Activated CD8-positive, alpha-beta memory T cell treated with anti-CD3 and anti-CD28 coated beads, Interleukin-2, amount 50 U/mL, for 4 hours (primary cell): ENCODE data around the gene ABCG1.
"Not testable (repeated sequence)": the region's sequence is repeated elsewhere in the genome, so short reads cannot be mapped to it uniquely, and the experiment has no call there.

Experiments
- DNase-seq: peaks from one replicate; pipeline ENCODE4 v3.0.0-alpha.2; 2020

Gene ABCG1

DNA sequence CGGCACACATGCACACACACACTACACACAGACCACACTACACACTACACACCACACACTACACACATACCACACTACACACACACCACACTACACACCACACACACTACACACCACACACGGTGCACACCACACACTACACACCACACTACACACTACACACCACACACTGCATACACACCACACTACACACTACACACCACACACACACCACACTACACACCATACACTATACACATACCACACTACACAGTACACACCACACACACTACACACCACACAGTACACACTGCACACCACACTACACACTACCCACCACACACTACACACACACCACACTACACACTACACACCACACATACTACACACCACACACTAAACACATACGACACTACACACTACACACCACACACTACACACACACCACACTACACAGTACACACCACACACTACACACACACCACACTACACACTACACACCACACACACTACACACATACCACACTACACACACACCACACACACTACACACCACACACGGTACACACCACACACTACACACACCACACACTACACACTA is 73.7 kb downstream of the ABCG1 start:
- DNase-seq = not testable (repeated sequence)

DNA sequence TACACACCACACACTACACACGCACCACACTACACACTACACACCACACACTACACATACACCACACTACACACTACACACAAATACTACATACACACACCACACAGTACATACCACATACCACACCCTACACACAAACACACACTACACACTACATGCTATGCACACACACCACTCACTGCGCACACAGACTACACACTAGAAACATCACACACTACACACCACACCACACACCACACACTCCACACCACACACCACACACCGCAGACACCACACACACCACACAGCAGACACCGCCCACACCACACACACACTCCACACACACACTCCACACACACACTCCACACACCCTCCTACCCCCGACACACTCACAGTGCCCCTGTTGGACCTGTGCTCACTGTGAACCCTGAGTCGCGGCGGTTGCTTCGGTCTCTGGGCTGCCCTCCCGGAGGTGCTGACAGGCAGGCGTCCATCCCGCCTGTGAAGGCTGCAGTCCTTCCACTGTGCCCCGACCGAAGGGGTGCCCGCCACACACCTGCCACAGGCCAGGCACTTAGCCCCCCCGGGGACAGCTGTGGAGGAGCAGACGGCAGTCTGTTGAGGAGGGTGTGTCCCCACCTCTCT is 74.8 kb downstream of the ABCG1 start:
- DNase-seq = no peak

DNA sequence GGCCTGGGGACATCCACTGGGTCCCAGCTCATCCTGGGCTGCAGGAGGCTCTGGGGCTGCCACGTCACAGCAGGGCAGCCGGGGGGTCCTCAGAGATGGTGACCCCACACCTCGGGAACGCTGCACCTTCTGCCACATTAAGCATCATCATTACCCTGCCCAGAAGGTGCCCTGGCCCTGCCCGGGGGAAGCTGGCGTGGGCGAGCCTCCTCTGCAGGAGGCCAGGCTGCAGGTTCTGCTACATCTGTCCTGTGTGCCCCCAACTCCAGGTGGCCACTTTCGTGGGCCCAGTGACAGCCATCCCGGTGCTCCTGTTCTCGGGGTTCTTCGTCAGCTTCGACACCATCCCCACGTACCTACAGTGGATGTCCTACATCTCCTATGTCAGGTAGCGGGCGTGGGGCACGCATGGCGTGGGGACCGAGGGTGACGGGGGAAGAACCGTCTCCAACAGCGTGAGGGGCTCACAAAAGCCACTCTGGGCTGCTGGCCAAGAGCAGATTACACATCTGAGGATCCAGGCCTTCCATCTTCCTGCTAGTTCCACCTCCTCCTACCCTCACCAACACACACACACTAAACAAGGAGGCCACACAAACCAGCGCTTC is 75.4 kb downstream of the ABCG1 start:
- no peak for DNase-seq

DNA sequence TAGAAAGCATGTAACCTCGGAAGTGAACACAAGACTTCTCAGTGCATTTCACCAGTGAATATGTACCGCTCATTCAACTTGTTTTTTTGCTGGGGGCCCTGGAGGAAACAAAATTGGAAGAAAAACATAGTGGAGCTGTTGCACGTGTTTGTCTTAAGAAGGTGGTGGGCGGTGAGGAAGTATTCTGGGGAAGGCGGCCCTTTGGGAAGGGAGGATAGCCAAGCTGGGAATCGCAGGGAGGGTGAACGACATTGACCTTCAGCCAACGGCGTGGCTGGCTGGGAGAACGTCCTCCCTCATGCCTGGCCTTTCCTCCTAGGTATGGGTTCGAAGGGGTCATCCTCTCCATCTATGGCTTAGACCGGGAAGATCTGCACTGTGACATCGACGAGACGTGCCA is 76.9 kb downstream of the ABCG1 start:
- no peak for DNase-seq

DNA sequence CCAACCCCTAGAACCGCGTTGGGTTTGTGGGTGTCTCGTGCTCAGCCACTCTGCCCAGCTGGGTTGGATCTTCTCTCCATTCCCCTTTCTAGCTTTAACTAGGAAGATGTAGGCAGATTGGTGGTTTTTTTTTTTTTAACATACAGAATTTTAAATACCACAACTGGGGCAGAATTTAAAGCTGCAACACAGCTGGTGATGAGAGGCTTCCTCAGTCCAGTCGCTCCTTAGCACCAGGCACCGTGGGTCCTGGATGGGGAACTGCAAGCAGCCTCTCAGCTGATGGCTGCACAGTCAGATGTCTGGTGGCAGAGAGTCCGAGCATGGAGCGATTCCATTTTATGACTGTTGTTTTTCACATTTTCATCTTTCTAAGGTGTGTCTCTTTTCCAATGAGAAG is 77.6 kb downstream of the ABCG1 start:
- DNase-seq = no peak

DNA sequence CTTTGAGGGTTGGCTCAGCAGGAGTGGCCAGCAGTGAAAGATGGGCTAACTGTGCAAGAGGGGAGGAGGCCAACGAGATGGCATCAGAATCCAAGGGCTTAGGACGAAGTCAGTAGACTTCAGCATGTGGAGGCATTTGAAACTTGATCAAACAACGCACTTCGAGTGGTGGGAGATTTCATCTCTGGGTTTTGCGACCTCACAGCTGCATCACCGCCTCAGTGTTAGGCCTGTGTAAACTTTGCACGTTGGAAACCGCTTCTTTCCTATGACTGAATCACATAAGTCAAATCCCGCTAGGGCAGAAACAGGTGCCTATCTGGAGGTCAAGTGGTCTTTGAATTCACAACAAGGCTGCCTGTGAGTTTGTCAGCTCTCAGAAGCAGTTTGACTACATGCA is 78.4 kb downstream of the ABCG1 start:
- DNase-seq = no peak

DNA sequence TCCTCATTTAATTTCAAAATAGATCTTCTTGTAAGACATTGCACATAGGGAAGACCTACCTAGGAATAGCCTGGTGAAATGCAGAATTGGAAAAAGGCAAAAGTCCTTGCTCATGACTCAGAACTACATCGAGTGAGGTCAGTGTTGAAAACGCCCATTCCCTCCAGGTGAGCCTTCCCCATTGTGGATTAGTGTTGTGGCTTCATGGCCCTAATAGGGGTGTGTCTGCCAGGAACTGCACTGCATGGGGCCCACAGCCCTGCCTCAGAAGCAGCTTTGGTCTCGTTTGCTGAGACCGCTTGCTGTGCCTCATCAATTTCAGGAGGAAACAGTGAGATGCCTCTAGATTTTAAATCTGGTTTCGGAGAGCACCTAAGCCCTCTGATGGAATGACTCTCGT is 79.3 kb downstream of the ABCG1 start:
- DNase-seq = no peak

DNA sequence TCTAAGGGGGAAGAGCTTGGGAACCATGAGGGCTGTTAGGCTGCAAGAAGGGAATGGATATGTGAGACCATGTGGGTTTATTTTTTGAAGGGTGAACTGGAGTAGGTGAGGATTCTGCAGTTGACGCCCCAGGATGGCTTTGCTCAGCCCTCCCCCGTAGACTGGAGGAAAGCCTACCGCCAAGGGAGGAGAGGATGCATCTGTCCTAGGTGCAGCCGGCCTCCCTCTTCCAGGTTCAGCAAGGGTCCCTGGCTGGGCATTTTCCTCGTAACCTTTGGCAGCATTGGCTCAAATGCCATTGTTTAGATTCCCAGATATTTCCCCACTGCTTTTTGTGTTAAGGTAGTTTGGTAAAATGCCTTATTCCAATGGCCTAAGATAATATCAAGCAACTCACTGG is 79.7 kb downstream of the ABCG1 start:
- DNase-seq = no peak

DNA sequence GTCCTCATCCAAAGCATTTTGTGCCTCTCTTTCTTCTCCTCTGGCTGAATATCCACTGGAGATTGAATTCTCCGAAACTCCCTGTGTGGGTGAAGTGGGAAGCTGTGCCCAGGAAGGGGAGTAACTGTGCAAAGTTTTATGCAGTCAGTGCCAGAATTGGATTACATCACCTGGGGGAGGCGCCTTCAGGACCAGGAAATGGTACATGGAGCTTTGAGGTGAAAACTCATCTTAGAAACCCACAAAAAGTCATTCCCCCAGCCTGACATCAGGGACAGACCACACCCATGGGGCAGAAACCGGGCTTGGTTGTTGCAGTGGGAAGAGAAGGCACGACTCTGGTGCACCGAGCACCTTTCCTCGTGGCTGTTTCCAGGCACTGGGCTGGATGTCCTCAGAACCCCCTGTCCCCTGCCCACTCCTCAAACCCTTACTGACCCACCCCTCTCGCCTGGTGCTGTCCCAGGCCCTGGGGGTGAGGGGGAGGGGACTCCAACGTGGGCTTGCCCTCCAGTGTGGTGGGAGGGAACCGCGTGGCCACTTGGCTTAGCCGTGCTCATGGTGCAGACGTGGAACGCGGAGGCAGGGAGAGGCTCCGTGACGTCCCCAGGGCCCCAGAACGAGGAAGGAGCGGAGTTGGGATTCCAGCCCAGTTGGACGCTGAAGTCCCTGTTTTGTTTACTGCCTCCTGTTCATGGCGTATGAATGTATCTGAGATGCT is 80.5 kb downstream of the ABCG1 start:
- no peak for DNase-seq

DNA sequence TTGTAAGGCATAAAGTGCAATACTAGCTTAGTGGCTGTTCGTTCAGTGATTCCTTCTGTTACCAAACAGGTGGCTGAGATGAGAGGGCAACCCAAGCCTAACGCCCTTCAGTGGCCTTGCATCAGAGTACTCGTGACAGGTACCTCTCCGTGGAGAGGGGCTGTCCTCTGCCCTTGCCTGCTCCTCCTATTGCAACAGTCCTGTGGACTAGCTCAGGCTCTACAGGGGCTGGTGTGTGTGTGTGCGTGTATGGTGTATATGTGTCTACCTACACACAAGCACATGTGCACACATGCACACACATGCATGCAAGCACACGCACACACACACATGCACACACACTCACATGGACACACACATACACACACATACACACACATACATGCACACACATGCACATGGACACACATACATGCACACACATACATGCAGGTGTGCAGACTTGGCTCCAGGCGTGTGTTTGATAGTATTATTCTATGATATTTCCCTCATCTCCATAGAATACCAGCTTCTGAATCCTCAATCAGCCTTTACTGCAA is 81.2 kb downstream of the ABCG1 start:
- no peak for DNase-seq

DNA sequence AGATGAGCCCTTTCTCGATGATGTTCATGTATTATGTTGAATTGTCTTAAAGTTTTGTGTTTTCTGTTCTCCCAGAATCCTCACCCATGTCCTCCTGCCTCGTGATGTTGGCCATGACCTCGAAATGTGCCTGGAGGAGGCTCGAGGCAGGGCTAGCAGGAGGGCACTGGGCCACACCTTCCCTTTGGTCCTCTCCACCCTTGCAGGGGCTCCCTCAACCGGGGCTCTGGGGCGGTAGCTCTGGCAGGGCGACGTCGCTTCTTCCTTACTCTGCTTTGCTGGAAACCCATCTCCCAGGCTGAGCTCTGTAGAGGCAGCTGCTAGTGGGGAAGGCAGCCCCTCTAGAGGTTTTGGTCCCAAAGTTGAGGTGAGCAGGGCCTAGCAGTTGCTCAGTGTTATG is 82.0 kb downstream of the ABCG1 start:
- no peak for DNase-seq

DNA sequence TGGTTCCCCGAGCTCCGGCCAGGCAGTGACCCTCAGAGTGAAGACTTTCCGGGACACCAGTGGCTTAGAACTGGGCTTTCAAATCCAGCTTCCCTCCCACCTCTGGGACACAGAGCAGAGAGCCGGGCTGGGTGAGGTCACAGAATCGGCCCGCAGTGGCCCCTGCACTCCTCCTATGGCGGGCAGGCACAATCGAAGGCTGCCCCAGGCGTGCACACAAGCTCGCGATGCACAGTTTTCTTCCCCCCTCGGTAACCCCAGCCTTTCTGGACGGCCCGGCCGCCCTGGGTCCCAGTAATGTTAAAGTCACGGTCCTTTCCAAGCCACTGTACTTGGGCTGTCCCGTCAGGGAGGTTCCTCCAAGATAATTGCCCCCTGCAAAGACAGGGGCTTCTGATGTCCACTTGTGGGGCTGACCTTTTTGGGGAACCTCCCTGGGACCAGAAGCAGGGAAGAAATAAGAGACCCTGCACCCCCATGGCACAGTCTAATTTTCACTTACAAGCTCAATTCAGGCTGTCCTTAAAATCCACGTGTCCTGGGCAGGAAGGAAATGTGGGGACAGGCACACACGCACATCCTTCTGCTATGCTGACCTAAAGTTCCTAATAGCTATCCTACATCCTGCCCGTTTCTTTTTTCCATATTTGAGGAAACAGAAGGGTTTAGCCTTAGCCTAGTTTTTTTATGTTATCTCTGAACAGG is 82.6 kb downstream of the ABCG1 start:
- no peak for DNase-seq

DNA sequence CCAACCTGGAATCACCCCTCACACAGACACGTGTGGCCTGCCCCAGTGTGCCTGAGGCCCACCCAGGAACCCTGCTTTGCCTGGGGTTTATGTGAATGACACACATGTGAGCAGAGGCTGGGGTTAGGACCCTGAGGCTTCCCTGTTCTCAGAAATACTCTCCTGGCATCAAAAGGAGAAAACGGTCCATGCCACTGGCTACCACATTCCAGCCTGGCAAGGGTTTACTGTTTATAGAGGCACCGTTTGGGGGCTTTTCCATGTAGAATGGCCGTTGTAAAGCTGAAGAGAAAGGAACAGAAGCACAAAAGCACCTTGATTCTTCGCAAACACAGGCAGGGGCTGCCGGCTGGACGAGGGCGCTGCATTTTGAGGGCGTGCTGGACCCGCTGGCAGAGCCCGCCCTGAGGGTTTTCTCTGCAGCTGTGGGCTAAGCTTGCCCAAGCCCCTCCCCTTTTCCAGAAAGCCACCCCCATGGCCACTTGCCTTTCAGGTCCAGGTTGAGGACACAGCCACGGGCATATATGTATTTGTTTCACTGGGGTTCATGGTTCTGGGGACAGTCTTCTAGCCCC is 83.2 kb downstream of the ABCG1 start:
- no peak for DNase-seq

DNA sequence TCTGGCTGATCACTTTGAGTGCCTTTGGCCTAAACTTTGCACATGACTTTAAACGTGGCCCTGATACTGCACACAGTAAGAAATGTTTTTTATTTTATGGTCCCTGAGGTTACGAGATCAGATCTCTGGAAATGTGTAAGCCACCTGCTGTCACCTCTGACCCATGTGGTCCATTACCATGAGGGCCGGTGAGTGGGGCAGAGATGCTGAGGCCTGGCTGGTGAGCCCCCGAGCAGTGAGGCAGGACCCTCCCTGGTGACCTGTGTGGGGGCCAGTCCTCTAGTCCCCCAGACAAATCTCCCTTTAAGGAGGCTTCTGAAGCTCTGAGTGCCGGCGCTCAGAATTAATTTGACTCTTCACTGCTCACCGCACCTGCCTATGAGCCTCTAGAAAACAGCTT is 83.9 kb downstream of the ABCG1 start:
- no peak for DNase-seq

DNA sequence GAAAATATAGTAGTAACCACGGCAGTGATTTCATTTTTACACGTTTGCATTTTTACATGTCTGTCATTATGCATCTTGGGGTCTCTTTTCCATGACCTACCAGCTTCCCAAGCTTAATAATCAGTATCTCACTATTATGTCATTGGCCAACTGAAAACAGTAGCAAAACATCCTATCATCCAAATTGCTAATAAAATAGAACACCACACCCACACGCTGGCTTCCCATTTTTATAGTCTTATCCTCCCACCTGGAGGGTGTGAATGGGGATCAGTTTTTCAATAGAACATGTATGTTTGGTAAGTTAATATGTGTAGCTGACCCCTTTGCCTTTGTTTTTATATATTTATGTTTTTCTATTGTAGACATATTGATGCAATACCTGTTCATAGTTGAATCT is 84.5 kb downstream of the ABCG1 start:
- DNase-seq = no peak

DNA sequence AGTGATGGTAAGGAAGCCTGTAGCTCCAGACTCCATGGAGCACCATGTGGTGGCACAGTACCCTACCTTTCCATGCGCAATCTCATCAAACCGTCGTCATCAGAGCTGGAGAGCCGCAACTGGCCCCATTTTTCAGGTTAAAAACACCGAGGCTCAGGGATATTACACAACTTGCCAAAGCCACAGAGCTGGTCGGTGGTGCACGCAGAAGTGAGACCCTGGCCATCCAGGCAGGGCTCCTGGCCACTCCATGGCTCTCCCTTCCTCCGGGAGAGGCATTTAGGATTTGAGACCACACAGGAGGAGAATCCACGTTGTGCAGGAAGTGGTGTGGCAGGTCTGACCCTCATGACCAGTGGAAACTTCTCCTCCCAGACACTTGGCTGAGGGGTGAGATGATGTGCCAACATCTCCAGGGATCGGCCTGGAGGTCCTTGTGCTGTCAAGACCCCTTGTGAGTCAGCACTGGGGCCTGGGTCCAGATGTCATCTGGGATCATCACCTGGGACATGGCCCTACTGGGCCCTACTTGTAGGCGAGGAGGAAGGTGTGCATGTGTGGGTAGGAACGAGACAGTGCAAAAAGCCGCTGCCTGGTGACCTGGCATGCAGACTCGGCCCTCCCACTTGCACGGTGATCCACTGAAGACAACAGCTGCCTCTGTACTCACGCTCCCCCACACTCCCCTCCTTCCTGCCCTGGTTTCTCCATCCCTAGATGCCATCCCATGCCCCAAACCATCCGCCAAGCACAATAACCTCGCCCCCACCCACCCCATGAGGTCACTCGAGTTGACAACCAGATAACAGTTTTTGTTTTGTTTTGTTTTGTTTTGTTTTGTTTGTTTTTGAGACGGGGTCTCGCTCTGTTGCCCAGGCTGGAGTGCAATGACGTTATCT is 85.9 kb downstream of the ABCG1 start:
- DNase-seq = no peak

DNA sequence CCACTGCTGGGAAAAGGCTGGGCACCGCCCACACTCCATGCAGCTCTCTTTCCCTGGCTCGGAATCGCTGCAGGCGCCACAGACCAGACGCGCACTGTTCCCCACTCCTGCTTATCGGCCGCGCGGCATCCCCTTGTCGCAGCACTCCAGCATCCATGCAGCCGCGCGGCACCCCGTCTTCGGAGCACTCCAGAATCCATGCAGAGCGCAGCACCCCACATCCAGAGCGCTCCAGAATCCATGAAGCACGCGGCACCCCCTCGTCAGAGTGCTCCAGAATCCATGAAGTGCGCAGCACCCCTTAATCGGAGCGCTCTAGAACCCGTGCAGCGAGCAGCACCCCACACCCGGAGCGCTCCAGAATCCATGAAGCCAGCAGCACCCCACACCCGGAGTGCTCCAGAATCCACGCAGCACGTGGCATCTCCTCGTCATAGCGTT is 86.8 kb downstream of the ABCG1 start:
- no peak for DNase-seq

DNA sequence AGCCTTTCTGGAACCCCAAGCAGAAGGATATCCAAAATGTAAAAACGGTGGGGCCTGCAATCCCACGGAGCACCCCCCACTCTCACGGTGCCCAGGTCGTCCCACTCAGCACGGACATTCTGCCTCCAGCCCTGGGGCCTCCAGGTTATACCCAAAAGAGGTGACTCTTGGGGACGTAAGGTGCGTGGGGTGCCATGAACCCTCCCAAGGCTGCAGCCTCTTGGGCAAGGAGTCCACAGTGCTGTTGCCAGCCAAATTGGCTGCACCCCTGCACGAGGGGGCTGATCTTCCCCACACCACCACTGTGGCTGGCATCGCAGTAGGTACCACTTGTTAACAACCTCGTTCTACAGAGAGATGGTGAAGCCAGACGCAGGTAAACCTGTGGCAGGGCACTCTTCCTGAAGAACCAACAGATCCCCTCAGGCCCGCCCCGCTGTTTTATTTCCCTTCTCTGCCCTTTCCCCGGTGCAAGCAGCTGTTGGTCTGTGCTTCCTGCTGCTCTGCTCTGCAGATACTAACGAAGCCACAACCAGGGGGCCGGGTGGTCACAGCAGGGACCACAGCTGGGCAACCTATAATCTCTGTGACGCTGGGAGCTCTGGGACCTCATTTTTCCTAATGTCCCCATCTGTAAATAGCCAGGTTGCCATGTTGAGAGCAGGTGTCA is 87.6 kb downstream of the ABCG1 start:
- no peak for DNase-seq

DNA sequence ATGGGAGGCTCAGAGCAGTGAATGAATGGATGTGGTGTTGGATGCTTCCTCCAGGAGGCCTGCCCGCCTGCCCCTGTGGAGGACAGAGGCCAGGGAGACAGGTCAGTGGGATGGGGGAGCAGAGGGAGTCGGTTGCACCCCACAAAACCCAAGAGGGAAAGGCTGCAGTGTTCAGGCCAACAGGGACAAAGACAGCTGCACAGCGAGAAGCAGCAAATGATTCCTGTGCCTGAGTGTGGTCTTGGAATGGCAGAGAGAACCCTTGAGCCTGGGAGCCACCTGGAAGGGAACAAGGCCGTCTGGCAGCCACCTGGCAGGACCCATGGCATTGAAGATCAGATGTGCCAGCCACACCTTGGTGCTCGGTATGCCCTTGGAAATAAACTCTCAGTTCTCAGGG is 88.2 kb downstream of the ABCG1 start:
- no peak for DNase-seq

DNA sequence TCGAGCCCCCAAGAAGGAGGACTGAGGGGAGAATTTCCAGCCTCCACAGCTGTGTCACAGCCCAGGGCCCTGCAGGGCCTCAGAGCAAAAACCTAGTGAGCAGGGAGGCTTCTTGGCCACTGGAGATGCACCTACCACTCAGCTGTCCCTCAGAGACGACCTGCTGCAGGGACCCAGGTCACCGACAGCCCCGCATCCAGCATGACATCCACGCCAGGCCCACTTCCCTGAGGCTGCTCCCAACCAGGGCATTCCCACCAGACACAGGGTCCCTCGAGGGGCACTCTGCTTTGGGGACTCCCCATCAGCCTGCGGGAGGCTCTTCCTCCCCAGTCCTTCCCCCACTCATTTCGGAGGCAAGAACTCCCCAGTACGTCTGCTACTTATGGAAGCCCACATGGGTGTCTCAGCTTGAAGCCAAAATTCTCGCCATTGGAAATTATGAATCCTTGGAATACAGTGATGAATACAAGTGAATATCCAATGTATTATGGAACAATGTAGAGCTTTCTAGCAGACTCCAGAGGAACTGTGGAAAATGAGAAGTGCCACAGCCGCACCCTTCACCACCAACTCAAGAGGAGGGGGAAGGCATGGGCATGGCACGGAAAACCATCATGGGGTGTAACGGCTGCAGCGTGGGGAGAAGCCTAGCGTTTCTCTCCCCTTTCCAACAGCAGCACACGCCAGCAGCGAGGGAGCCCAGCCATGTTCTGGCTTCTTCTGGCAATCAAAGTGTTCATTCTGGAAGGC is 89.4 kb downstream of the ABCG1 start:
- no peak for DNase-seq
